ENCODE measurements around the gene DCLK1. TPM values are rescaled to one million over a fixed set of nuclear protein-coding genes. Genes with fewer than 3 reads are reported as not detected.

The DCLK1 gene
- total and polyA plus RNA-seq, 7 donors, result 1.2 to 64.8 (median 10.2) TPM

DNA sequence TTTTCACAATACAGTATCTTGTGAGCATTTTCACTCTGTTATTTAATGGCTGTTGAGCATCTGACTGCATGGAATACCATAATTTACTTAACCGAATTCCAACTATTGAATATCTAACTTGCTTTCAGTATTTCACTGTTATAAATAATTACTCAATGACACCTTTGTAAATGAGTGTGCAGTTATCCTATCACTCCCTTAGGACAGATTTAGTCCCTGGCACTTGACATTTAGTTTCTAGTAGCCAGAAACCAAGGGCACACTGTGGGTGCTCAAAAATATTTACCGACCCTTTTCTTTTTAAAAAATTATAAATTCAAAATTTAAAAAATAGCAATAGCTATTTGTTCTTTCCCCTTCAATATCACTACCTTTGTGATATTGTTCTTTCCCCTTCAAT lies 258.8 kb downstream of the DCLK1 start:
- no peak for DNase-seq
- TF ChIP-seq EP300 (IDR thresholded peaks at IDR 0.05) (no peak), POLR2AphosphoS5 (IDR thresholded peaks at IDR 0.05) (no peak), POLR2A (IDR thresholded peaks at IDR 0.05) (no peak)
- TF ChIP-seq, protein P1, sequence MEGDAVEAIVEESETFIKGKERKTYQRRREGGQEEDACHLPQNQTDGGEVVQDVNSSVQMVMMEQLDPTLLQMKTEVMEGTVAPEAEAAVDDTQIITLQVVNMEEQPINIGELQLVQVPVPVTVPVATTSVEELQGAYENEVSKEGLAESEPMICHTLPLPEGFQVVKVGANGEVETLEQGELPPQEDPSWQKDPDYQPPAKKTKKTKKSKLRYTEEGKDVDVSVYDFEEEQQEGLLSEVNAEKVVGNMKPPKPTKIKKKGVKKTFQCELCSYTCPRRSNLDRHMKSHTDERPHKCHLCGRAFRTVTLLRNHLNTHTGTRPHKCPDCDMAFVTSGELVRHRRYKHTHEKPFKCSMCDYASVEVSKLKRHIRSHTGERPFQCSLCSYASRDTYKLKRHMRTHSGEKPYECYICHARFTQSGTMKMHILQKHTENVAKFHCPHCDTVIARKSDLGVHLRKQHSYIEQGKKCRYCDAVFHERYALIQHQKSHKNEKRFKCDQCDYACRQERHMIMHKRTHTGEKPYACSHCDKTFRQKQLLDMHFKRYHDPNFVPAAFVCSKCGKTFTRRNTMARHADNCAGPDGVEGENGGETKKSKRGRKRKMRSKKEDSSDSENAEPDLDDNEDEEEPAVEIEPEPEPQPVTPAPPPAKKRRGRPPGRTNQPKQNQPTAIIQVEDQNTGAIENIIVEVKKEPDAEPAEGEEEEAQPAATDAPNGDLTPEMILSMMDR (IDR thresholded peaks at IDR 0.05), result no peak
- no peaks in the 10 kb centered on the region for H3K27me3 ChIP-seq
- intact Hi-C loops (cut with DNase I), result no loop called here
- H3K9me3 ChIP-seq, result no peaks in the 10 kb centered on the region
- 90 to 91% methylated on average over 2 of the region's 2 CpGs for WGBS, 2 donors
- H3K4me1 ChIP-seq, result no peaks in the 10 kb centered on the region
- H3K36me3 ChIP-seq, result no peaks in the 10 kb centered on the region
- H3K4me3 ChIP-seq, result no peak overlapping the region
- H3K27ac ChIP-seq, result no peak overlapping the region

DNA sequence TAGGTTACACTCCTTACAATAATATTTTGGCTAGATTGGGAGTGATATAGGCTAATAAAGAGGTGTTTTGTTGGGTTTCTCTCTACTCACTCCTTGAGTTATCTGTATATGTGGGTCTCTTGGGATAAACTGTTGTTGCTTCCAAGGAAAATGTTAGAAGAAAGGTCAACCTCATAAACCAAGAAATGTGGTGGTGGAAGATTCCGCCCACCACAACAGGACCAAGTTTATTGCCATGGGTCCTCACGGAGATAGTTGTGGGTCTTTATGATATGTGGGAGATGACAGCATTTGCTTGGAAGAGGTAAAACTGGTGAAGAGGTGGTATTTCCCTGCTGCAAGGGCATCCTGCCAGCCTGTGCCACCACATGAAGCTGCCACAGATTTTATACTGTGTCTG lies 259.6 kb downstream of the DCLK1 start:
- Histone ChIP-seq H3K27ac (no peak overlapping the region), H3K9me3 (no peaks in the 10 kb centered on the region), H3K4me1 (peaks cover 0 to 8% (median 4%) of the 10 kb centered on the region in 4 donors), H3K27me3 (no peaks in the 10 kb centered on the region), H3K36me3 (no peaks in the 10 kb centered on the region), H3K4me3 (no peak overlapping the region)
- 67 to 85% methylated on average over 2 of the region's 2 CpGs for WGBS, 2 donors
- intact Hi-C loops (cut with DNase I), result no loop called here
- no peak for DNase-seq
- TF ChIP-seq, protein P1 (IDR thresholded peaks at IDR 0.05), result no peak
- TF ChIP-seq POLR2AphosphoS5 (IDR thresholded peaks at IDR 0.05), result no peak
- TF ChIP-seq POLR2A (IDR thresholded peaks at IDR 0.05), result no peak
- TF ChIP-seq EP300 (IDR thresholded peaks at IDR 0.05), result no peak

DNA sequence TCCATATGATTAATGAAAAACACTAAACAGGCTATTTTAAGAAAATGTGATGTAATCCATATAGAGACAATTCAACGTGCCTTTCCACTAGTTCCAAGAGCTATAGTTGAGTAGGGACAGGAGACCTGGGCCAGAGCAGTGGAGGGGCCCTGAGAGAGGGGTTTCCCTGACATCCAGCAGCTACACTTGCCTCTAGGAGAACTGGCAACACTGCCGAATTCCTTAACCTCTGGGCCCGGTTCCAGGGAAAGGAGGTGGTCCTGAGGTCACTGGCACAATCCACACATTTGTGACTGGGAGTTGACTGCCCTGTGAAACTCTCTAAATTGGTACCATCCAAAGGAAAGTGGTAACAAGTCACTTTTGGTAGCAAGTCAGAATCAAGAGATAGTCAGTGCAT lies 264.4 kb downstream of the DCLK1 start:
- WGBS, 2 donors, result 45 to 53% methylated on average over 3 of the region's 3 CpGs
- intact Hi-C loops (cut with DNase I), result no loop called here
- Histone ChIP-seq H3K4me3 (no peak overlapping the region), H3K27me3 (no peaks in the 10 kb centered on the region), H3K27ac (peak overlapping the region in 1 of 4 donors; percentile 28), H3K9me3 (no peaks in the 10 kb centered on the region), H3K36me3 (no peaks in the 10 kb centered on the region), H3K4me1 (peaks cover 0 to 16% (median 4%) of the 10 kb centered on the region in 4 donors)
- no peak for TF ChIP-seq POLR2A (IDR thresholded peaks at IDR 0.05)
- TF ChIP-seq EP300 (IDR thresholded peaks at IDR 0.05), result no peak
- no peak for TF ChIP-seq POLR2AphosphoS5 (IDR thresholded peaks at IDR 0.05)
- TF ChIP-seq, protein P1 (IDR thresholded peaks at IDR 0.05), result no peak
- no peak for DNase-seq

DNA sequence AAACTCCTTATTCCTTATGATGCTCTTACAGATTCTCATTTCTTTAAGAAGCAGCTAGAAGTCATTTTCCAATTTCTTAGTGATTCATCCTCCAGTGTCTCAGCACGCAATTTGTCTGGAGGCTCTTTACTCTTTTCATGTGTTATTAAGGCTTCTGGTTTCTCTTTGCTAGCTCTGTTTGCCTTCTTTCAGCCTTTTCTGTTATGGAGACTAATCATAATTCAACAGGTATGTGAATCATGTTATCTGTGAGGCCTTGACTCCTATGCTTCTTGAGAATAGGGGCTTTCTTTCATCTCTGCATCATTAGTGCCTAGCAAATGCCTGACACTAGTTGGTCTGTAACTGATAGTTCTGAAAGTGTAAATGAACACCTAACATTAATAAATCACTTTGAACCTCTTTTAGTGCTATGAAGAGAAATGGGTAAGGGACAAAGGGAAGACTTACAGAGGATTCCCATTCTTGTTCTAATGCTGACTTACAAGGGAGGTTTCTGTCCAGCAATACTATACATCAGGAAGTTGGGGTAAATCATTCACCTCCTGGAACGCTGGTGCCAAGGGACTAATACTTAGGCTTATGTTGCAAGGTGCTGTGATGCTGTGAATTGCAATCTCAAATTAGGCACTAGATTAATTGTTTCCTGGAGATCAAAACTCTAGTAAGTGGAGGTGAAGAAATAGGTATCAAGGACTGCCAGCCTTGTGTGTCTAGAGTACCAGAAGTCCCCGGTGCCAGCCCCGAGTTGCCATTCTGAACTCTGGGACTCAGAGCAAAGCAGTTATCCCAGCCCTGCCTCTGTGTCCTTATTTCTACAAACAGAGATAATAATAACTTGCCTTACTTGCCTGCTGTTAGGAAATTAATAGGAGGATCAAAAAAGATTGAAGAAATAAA lies 265.6 kb downstream of the DCLK1 start:
- TF ChIP-seq, protein P1 (IDR thresholded peaks at IDR 0.05), result no peak
- no peak for TF ChIP-seq POLR2AphosphoS5 (IDR thresholded peaks at IDR 0.05)
- TF ChIP-seq POLR2A (IDR thresholded peaks at IDR 0.05), result no peak
- TF ChIP-seq EP300 (IDR thresholded peaks at IDR 0.05), result no peak
- intact Hi-C loops (cut with DNase I), result no loop called here
- DNase-seq, result no peak

More for the DNA sequence above, 265.6 kb downstream of the DCLK1 start:
- Histone ChIP-seq H3K9me3 (no peaks in the 10 kb centered on the region), H3K27ac (no peak overlapping the region), H3K4me1 (peaks cover 0 to 20% (median 5%) of the 10 kb centered on the region in 4 donors), H3K4me3 (no peak overlapping the region), H3K36me3 (no peaks in the 10 kb centered on the region), H3K27me3 (no peaks in the 10 kb centered on the region)
- WGBS, 2 donors, result 74 to 84% methylated on average over 4 of the region's 4 CpGs
